ENCODE data around the gene CHD9.

Gene CHD9

GRCh38 chr16:53029971-53030370, 24.8 kb upstream of the CHD9 start:
- DNase-seq = no peak
- no peaks in the 10 kb centered on the region for H3K79me2 ChIP-seq (ENCODE audit: low read length)
- H3K27me3 ChIP-seq (replicated peaks; ENCODE audit: insufficient read depth, low read length) = no peaks in the 10 kb centered on the region
- H3K4me3 ChIP-seq (ENCODE audit: low read length) = no peak overlapping the region
- no peak overlapping the region for H2AFZ ChIP-seq (ENCODE audit: low read length)
- H3K9ac ChIP-seq (ENCODE audit: low read length) = no peak overlapping the region
- no peaks in the 10 kb centered on the region for H3K4me1 ChIP-seq (ENCODE audit: low read length)
- no peak overlapping the region for H3K27ac ChIP-seq (ENCODE audit: low read length)
- no peak overlapping the region for H3K4me2 ChIP-seq (ENCODE audit: low read depth, low read length)
- H3F3A ChIP-seq (ENCODE audit: insufficient read depth, low read length) = no peaks in the 10 kb centered on the region
- H3K9me2 ChIP-seq (replicated peaks; ENCODE audit: insufficient read depth, low read length) = no peaks in the 10 kb centered on the region
- no peak for TF ChIP-seq EZH2 (optimal IDR thresholded peaks at IDR 0.05; ENCODE audit: low read depth, low read length)
- TF ChIP-seq EZH2phosphoT487 (IDR thresholded peaks at IDR 0.05; ENCODE audit: low read length) = no peak
- TF ChIP-seq, protein P1, sequence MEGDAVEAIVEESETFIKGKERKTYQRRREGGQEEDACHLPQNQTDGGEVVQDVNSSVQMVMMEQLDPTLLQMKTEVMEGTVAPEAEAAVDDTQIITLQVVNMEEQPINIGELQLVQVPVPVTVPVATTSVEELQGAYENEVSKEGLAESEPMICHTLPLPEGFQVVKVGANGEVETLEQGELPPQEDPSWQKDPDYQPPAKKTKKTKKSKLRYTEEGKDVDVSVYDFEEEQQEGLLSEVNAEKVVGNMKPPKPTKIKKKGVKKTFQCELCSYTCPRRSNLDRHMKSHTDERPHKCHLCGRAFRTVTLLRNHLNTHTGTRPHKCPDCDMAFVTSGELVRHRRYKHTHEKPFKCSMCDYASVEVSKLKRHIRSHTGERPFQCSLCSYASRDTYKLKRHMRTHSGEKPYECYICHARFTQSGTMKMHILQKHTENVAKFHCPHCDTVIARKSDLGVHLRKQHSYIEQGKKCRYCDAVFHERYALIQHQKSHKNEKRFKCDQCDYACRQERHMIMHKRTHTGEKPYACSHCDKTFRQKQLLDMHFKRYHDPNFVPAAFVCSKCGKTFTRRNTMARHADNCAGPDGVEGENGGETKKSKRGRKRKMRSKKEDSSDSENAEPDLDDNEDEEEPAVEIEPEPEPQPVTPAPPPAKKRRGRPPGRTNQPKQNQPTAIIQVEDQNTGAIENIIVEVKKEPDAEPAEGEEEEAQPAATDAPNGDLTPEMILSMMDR (IDR thresholded peaks at IDR 0.05; ENCODE audit: low read length) = no peak
- H4K20me1 ChIP-seq (ENCODE audit: insufficient read depth, low read length) = no peaks in the 10 kb centered on the region
- no peaks in the 10 kb centered on the region for H3K9me3 ChIP-seq (replicated peaks; ENCODE audit: insufficient read depth, low read length)
- no peaks in the 10 kb centered on the region for H3K36me3 ChIP-seq (replicated peaks; ENCODE audit: insufficient read depth, low read length)

- Histone ChIP-seq H3K27me3 (replicated peaks; ENCODE audit: insufficient read depth, low read length) (no peaks in the 10 kb centered on the region), H3K4me2 (ENCODE audit: low read depth, low read length) (no peak overlapping the region)
- no peak for DNase-seq
These were observed 23.4 kb upstream of the CHD9 start for GRCh38 chr16:53031323-53031942.

GRCh38 chr16:53034306-53034705, 20.5 kb upstream of the CHD9 start:
- no peak for DNase-seq
- H3K4me2 ChIP-seq (ENCODE audit: low read depth, low read length) = no peak overlapping the region

More at GRCh38 chr16:53031323-53031942, 23.4 kb upstream of the CHD9 start:
- no peaks in the 10 kb centered on the region for H3K79me2 ChIP-seq (ENCODE audit: low read length)
- H3F3A ChIP-seq (ENCODE audit: insufficient read depth, low read length) = no peaks in the 10 kb centered on the region
- TF ChIP-seq, protein P1 (IDR thresholded peaks at IDR 0.05; ENCODE audit: low read length) = no peak
- TF ChIP-seq EZH2phosphoT487 (IDR thresholded peaks at IDR 0.05; ENCODE audit: low read length) = no peak
- TF ChIP-seq EZH2 (optimal IDR thresholded peaks at IDR 0.05; ENCODE audit: low read depth, low read length) = no peak
- H2AFZ ChIP-seq (ENCODE audit: low read length) = no peak overlapping the region
- H3K9me2 ChIP-seq (replicated peaks; ENCODE audit: insufficient read depth, low read length) = no peaks in the 10 kb centered on the region
- no peak overlapping the region for H3K9ac ChIP-seq (ENCODE audit: low read length)
- H3K4me3 ChIP-seq (ENCODE audit: low read length) = no peak overlapping the region
- H3K27ac ChIP-seq (ENCODE audit: low read length) = no peak overlapping the region
- no peaks in the 10 kb centered on the region for H3K9me3 ChIP-seq (replicated peaks; ENCODE audit: insufficient read depth, low read length)
- H3K36me3 ChIP-seq (replicated peaks; ENCODE audit: insufficient read depth, low read length) = no peaks in the 10 kb centered on the region
- H3K4me1 ChIP-seq (ENCODE audit: low read length) = no peaks in the 10 kb centered on the region
- no peaks in the 10 kb centered on the region for H4K20me1 ChIP-seq (ENCODE audit: insufficient read depth, low read length)

More at GRCh38 chr16:53034306-53034705, 20.5 kb upstream of the CHD9 start:
- no peak overlapping the region for H3K9ac ChIP-seq (ENCODE audit: low read length)
- H3K9me2 ChIP-seq (replicated peaks; ENCODE audit: insufficient read depth, low read length) = no peaks in the 10 kb centered on the region
- no peaks in the 10 kb centered on the region for H3K4me1 ChIP-seq (ENCODE audit: low read length)
- H3K9me3 ChIP-seq (replicated peaks; ENCODE audit: insufficient read depth, low read length) = no peaks in the 10 kb centered on the region
- no peaks in the 10 kb centered on the region for H4K20me1 ChIP-seq (ENCODE audit: insufficient read depth, low read length)
- no peak overlapping the region for H3K4me3 ChIP-seq (ENCODE audit: low read length)
- H3K27ac ChIP-seq (ENCODE audit: low read length) = no peak overlapping the region
- TF ChIP-seq EZH2phosphoT487 (IDR thresholded peaks at IDR 0.05; ENCODE audit: low read length) (no peak), EZH2 (optimal IDR thresholded peaks at IDR 0.05; ENCODE audit: low read depth, low read length) (no peak)
- TF ChIP-seq, protein P1 (IDR thresholded peaks at IDR 0.05; ENCODE audit: low read length) = no peak
- no peaks in the 10 kb centered on the region for H3K36me3 ChIP-seq (replicated peaks; ENCODE audit: insufficient read depth, low read length)
- H2AFZ ChIP-seq (ENCODE audit: low read length) = no peak overlapping the region
- no peaks in the 10 kb centered on the region for H3F3A ChIP-seq (ENCODE audit: insufficient read depth, low read length)
- no peaks in the 10 kb centered on the region for H3K79me2 ChIP-seq (ENCODE audit: low read length)
- no peaks in the 10 kb centered on the region for H3K27me3 ChIP-seq (replicated peaks; ENCODE audit: insufficient read depth, low read length)

Data from MM.1S (cell line).